ENCODE measurements around the gene RAD51B.

The RAD51B gene

GRCh38 chr14:68104518-68104917, 284.9 kb downstream of the RAD51B start (continued):
- peak; percentile 86; the same call in 1 of the 2 replicates for TF ChIP-seq OVOL3 (tag by site-specific recombination; IDR thresholded peaks at IDR 0.05)
- no peak for TF ChIP-seq ZNF221 (tag by site-specific recombination; IDR thresholded peaks at IDR 0.05; ENCODE audit: borderline replicate concordance)
- TF ChIP-seq ZNF335 (tag by site-specific recombination; conservative IDR thresholded peaks at IDR 0.05), result no peak
- TF ChIP-seq HOXC10 (CRISPR knock-in tag; IDR thresholded peaks at IDR 0.05), result no peak
- TF ChIP-seq ZNF16 (tag by site-specific recombination; IDR thresholded peaks at IDR 0.05; ENCODE audit: low read depth), result no peak
- TF ChIP-seq ZNF175 (tag by site-specific recombination; IDR thresholded peaks at IDR 0.05), result no peak
- TF ChIP-seq TCF7L2 (IDR thresholded peaks at IDR 0.05; ENCODE audit: borderline replicate concordance, low read depth, low read length), result peak; percentile 96
- no peak for TF ChIP-seq ZNF155 (tag by site-specific recombination; IDR thresholded peaks at IDR 0.05)
- no peak for TF ChIP-seq ZSCAN18 (tag by site-specific recombination; IDR thresholded peaks at IDR 0.05)
- peak; percentile 96 for TF ChIP-seq TRIM28 (IDR thresholded peaks at IDR 0.05; ENCODE audit: borderline replicate concordance, low read length)
- TF ChIP-seq ZNF311 (tag by site-specific recombination; IDR thresholded peaks at IDR 0.05; ENCODE audit: borderline replicate concordance), result no peak
- TF ChIP-seq ZNF404 (tag by site-specific recombination; IDR thresholded peaks at IDR 0.05), result no peak
- TF ChIP-seq PRDM1 (tag by site-specific recombination; IDR thresholded peaks at IDR 0.05), result peak; percentile 62; the same call in 1 of the 2 replicates
- TF ChIP-seq ZNF366 (tag by site-specific recombination; conservative IDR thresholded peaks at IDR 0.05), result peak; percentile 92
- TF ChIP-seq ZNF555 (tag by site-specific recombination; conservative IDR thresholded peaks at IDR 0.05), result no peak
- TF ChIP-seq ZNF580 (tag by site-specific recombination; IDR thresholded peaks at IDR 0.05), result peak; percentile 77
- TF ChIP-seq ZNF394 (tag by site-specific recombination; IDR thresholded peaks at IDR 0.05; ENCODE audit: borderline replicate concordance), result peak; percentile 72
- no peak for TF ChIP-seq PRDM2 (tag by site-specific recombination; IDR thresholded peaks at IDR 0.05; ENCODE audit: borderline replicate concordance)
- TF ChIP-seq ZSCAN30 (tag by site-specific recombination; IDR thresholded peaks at IDR 0.05), result peak; percentile 60; the same call in 1 of the 2 replicates
- no peak for TF ChIP-seq ZNF701 (tag by site-specific recombination; IDR thresholded peaks at IDR 0.05)
- TF ChIP-seq BCL11B (tag by site-specific recombination; IDR thresholded peaks at IDR 0.05; ENCODE audit: low read depth), result no peak
- 0 out of 2 replicates have a peak, but pooled peaks have one; percentile 37 for TF ChIP-seq SP3 (tag by site-specific recombination; IDR thresholded peaks at IDR 0.05)
- TF ChIP-seq ZNF324 (tag by site-specific recombination; IDR thresholded peaks at IDR 0.05), result 0 out of 2 replicates have a peak, but pooled peaks have one; percentile 34
- peak; percentile 66 for TF ChIP-seq KLF10 (tag by site-specific recombination; IDR thresholded peaks at IDR 0.05)
- TF ChIP-seq ZNF266 (tag by site-specific recombination; IDR thresholded peaks at IDR 0.05; ENCODE audit: low read depth), result no peak
- no peak for TF ChIP-seq ZNF626 (tag by site-specific recombination; IDR thresholded peaks at IDR 0.05)
- TF ChIP-seq ZNF585B (tag by site-specific recombination; IDR thresholded peaks at IDR 0.05), result no peak
- TF ChIP-seq ZNF416 (tag by site-specific recombination; IDR thresholded peaks at IDR 0.05), result no peak
- no peak for TF ChIP-seq ZSCAN16 (tag by site-specific recombination; IDR thresholded peaks at IDR 0.05)
- TF ChIP-seq ZNF146 (tag by site-specific recombination; IDR thresholded peaks at IDR 0.05), result no peak
- TF ChIP-seq ZNF600 (tag by site-specific recombination; IDR thresholded peaks at IDR 0.05), result peak; percentile 48; the same call in 1 of the 2 replicates
- TF ChIP-seq ZBTB11 (tag by site-specific recombination; conservative IDR thresholded peaks at IDR 0.05; ENCODE audit: low read depth), result no peak

All from HEK293 (cell line).